Right lobe of liver (tissue), 4 donors: ENCODE data around the gene SLC15A3.

Source experiments
- CTCF ChIP-seq, 4 donors: fragments of 200-600 bp in 3 of 4; fragments of 450-650 bp in 1 of 4; IDR thresholded peaks; one replicate each; pipeline versions ENCODE4 v1.5.1 to v1.8.0; 2016 to 2022; ENCODE audit warnings: antibody characterized with exemption in 4 of 4, mild to moderate bottlenecking in 2 of 4
- POLR2A ChIP-seq: fragments of 450-650 bp; IDR thresholded peaks from one replicate; pipeline ENCODE4 v1.6.1; 2017; ENCODE audit warnings: antibody characterized with exemption, mild to moderate bottlenecking
- donor health status: DM: no; HTN: no; CAD: no.
- donor health status: DM: no; HTN: no; CAD: no.
- donor health status: DM: no; HTN: yes; CAD: no.

- no peak for TF ChIP-seq CTCF (IDR thresholded peaks at IDR 0.05)
- TF ChIP-seq POLR2A = no peak
These were observed 33.1 kb downstream of the SLC15A3 start for GRCh38 chr11:60918939-60919265.
